ENCODE measurements around the gene FAM24B.

The FAM24B gene

DNA sequence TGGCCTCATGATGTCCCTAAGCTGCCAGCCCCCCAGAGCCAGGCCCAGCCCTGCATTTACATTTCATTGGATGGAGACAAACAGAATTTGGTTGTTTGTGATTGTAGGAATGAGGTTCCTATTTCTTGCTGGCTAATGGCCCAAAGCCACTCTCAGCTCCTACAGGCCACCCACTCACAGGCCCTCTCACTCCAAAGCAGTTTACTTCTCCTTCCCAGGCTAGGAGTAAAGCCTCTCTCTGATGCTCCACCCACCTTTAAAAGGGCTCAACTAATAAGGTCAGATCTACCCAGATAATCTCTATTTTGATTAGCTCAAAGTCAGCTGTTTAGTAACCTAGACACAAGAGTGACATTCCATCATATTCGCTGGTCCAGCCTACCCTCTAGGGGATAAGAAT, 22.5 kb downstream of the FAM24B start:
- peak; percentile 46 to 58 for DNase-seq

GRCh38 chr10:122855745-122856144, 23.6 kb downstream of the FAM24B start:
- no peak for DNase-seq

GRCh38 chr10:122854648-122855047, 24.7 kb downstream of the FAM24B start:
- no peak for DNase-seq

- DNase-seq: no peak
Measured at GRCh38 chr10:122853665-122854313, 25.6 kb downstream of the FAM24B start.

- no peak for DNase-seq
Measured at GRCh38 chr10:122852261-122852660, 27.1 kb downstream of the FAM24B start.

- DNase-seq: no peak
Measured at GRCh38 chr10:122850705-122851640, 28.4 kb downstream of the FAM24B start.

GRCh38 chr10:122849900-122850605, 29.3 kb downstream of the FAM24B start:
- no peak for DNase-seq

- DNase-seq: no peak
Measured at GRCh38 chr10:122849090-122849489, 30.3 kb downstream of the FAM24B start.

GRCh38 chr10:122847782-122848604, 31.4 kb downstream of the FAM24B start:
- no peak for DNase-seq

GRCh38 chr10:122845783-122846332, 33.5 kb downstream of the FAM24B start, which contains the start of gene CUZD1:
Gene CUZD1, minus strand, starts transcription at chr10:122845857. Its CDS starts 14 bp downstream, at chr10:122845843.
- no peak for DNase-seq

DNA sequence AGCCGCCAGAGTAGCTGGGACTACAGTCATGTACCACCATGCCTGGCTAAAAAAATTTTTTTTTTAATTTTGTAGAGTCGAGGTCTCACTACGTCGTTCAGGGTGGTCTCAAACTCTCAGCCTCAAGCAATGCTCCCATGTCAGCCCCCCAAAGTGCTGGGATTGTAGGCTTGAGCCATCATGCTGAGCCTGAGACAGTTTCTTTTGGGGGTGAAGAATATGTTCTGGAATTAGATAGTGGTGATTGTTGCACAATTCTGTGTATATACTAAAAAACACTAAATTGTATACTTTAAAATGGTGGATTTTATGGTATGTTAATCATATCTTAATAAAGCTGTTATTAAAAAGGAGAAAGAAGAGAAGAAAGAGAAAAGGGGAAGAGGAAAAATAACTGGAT, 35.2 kb downstream of the FAM24B start:
- no peak for DNase-seq

- no peak for DNase-seq
Measured at GRCh38 chr10:122841569-122841968, 37.8 kb downstream of the FAM24B start.

GRCh38 chr10:122839505-122839904, 39.9 kb downstream of the FAM24B start:
- DNase-seq: no peak

- DNase-seq: no peak
Measured at GRCh38 chr10:122838880-122839279, 40.5 kb downstream of the FAM24B start.

DNA sequence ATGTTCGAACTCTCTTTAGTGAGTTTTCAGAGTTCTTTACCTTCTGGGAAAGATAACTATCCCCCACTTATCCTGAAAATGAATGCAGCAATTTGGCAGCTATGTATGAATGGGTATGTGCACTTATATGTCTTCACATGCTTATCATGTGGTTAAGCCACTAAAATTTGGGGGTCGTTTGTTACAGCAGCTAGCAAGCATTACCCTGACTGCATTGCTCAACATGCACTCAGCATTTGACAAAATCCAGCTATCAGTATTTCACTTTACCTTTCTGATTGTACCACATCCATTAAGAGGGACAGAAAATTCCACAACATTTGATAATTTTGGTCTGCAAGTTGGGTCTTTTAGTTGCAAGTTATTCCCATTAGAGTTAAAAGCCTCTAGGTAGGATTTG, 43.5 kb downstream of the FAM24B start:
- DNase-seq: no peak

DNA sequence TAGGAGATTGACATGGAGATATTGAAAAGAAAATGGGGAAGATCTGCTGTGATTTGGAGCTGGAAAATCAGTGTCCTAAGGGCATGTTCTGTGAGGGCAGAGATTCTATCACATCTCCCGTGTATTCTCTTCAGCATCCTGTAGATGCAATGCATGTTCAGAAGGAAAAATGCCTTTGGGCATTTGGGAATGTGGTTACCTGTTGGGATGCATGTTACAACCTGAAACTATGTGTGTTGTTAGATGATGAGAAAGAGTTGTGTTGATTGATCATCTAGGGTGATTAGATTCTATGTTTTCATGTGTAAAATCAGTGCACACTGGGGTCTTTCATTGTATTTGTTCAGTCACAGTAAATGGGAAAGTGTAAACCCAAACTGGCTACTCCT, 48.4 kb downstream of the FAM24B start:
- no peak for DNase-seq

- no peak for DNase-seq
Measured at GRCh38 chr10:122830273-122830964, 49.0 kb downstream of the FAM24B start.

DNA sequence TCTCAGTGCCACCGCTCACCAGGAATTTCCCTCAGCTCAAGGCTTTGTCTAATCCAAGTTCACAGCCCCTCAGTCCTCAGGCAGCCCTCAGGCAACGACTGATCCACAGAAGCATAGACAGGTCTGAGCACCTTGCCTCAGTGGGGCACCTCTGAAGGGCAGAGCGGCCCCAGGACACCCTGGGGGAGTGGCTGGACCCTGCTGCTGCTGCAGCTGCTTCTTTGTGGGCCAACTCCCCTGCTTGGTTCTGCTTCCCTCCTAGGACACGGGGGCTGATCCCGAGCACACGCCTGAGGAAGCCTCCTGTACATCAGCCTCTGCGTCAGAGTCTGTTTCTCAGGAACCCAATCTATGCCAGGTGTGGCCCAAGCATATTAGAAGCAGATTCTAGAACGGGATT, 49.9 kb downstream of the FAM24B start:
- DNase-seq: no peak

DNA sequence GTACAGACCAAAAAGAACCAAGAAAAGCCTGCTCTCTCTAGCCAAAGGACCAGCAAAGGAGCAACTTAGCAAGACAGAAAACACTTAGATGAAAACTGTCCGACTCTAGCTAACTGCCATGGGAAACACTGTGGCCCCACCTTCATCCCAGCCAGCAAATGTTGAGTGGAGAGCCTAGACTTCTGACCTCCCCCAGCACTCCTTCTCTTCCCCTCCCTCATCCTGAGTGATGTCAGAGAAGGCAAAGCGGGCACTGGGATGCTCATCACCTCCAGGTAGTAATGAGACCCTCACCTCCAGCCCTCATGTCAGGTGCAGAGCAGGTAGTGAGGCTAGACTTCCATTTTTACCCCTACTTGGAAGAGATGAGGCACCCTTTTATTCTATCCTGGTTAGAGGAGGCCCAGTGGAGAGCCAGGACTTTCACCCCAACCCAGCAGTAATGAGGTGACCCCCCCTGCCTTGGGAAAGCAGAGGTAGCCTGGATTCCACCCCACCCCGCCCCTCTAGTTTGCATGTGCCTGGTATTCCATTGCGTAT, 50.6 kb downstream of the FAM24B start:
- no peak for DNase-seq

GRCh38 chr10:122827302-122827701, 52.1 kb downstream of the FAM24B start:
- DNase-seq: no peak

- DNase-seq: no peak
Measured at GRCh38 chr10:122822973-122823690, 56.2 kb downstream of the FAM24B start.

All from inflammatory macrophage treated with lipopolysaccharide for 1 hour (primary cell).